ENCODE data around the gene TSPAN8. TPM values are rescaled to one million over a fixed set of nuclear protein-coding genes. Genes with fewer than 3 reads are reported as not detected.

Gene TSPAN8
- total RNA-seq, 2 donors from 2014 or later, result 22.1 to 44.1 TPM

- no peaks in the 10 kb centered on the region for H3K27me3 ChIP-seq
- DNase-seq, result no peak
- 66 to 74% methylated on average over 3 of the region's 3 CpGs for WGBS, 2 donors
Measured at GRCh38 chr12:71135812-71136176, 22.0 kb downstream of the TSPAN8 start.

DNA sequence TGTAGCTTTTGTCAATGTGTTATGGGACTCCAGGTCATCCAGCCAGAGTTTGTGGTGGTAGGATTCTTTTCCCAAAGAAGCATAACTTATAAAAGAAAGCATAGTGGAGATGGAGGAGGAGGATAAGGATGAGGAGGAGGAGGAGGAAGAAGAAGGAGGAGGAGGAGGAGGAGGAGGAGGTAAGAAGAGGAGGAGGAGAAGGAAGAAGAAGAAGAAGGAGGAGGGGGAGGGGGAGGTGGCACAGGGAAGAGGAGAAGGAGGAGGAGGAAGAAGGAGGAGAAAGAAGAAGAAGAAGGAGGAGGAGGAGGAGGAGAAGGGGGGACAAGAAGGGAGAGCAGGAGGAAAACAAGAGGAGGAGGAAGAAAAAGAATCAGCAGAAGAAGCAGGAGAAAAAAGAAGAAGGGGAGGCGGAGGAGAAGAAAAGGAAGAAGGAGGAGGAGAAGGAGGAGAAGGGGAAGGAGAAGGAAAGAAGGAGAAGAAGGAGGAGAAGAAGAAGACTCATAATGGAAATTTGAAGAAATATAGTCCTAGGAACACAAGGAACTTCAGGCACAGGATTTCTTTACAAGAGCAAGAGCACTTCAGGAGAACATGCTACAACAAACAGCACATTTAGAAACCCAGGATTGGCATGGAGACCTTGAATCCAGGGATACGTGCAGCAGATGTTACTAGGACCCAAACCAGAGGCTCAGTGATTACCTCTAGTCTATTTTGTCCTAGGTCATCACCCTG is 22.6 kb downstream of the TSPAN8 start:
- no peaks in the 10 kb centered on the region for H3K27me3 ChIP-seq
- H3K36me3 ChIP-seq (replicated peaks in 1 of 2; ENCODE audit: insufficient read depth in 1 of 2, low read depth in 2 of 2), result no peaks in the 10 kb centered on the region
- intact Hi-C loops (cut with DNase I), result no loop called here
- no peaks in the 10 kb centered on the region for H3K9me3 ChIP-seq
- ATAC-seq (no peak), DNase-seq (no peak)
- 75% methylated on average over 2 of the region's 2 CpGs for WGBS, 2 donors
- H3K27ac ChIP-seq, result no peak overlapping the region
- peaks cover 6% of the 10 kb centered on the region for H3K4me1 ChIP-seq
- no peak for TF ChIP-seq CTCF (IDR thresholded peaks at IDR 0.05)
- no peak for TF ChIP-seq POLR2A (IDR thresholded peaks at IDR 0.05)
- no peak overlapping the region for H3K4me3 ChIP-seq

More at GRCh38 chr12:71135812-71136176, 22.0 kb downstream of the TSPAN8 start:
- Histone ChIP-seq H3K36me3 (replicated peaks in 1 of 2; ENCODE audit: insufficient read depth in 1 of 2, low read depth in 2 of 2) (no peaks in the 10 kb centered on the region), H3K27ac (no peak overlapping the region), H3K4me1 (peaks cover 6% of the 10 kb centered on the region), H3K4me3 (no peak overlapping the region), H3K9me3 (no peaks in the 10 kb centered on the region)
- ATAC-seq, result no peak
- intact Hi-C loops (cut with DNase I), result no loop called here
- TF ChIP-seq POLR2A (IDR thresholded peaks at IDR 0.05) (no peak), CTCF (IDR thresholded peaks at IDR 0.05) (no peak)

DNA sequence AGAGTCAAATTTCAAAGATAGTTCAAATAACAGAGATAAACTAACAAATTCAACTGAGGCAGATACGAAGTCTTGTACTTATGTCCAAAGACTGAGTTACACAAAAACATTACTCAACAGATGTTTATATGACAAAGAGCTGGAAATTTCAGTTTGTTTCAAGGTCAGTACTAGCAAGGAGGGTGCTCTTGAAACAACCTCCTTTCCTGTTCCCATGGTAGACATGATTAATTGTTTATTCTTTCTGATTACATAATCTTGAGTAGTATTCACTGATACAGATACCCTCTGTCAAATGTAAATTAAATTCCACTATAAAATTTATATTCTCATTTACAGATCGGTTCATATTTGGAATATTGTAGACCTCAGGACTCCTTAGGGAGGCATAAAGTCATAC is 23.4 kb downstream of the TSPAN8 start:
- Histone ChIP-seq H3K36me3 (replicated peaks in 1 of 2; ENCODE audit: insufficient read depth in 1 of 2, low read depth in 2 of 2) (no peaks in the 10 kb centered on the region), H3K4me3 (no peak overlapping the region), H3K9me3 (no peaks in the 10 kb centered on the region), H3K4me1 (peaks cover 6% of the 10 kb centered on the region), H3K27me3 (no peaks in the 10 kb centered on the region), H3K27ac (no peak overlapping the region)
- no peak for TF ChIP-seq POLR2A (IDR thresholded peaks at IDR 0.05)
- ATAC-seq, result no peak
- whole genome bisulfite sequencing, 2 donors, result 6 to 9% methylated on average over 2 of the region's 2 CpGs
- intact Hi-C loops (cut with DNase I), result no loop called here
- no peak for DNase-seq

GRCh38 chr12:71130521-71131069 is 27.2 kb downstream of the TSPAN8 start:
- intact Hi-C loops (cut with DNase I), result no loop called here
- Histone ChIP-seq H3K9me3 (no peaks in the 10 kb centered on the region), H3K27ac (no peak overlapping the region), H3K4me3 (no peak overlapping the region), H3K36me3 (replicated peaks in 1 of 2; ENCODE audit: insufficient read depth in 1 of 2, low read depth in 2 of 2) (no peaks in the 10 kb centered on the region), H3K4me1 (peaks cover 6% of the 10 kb centered on the region), H3K27me3 (no peaks in the 10 kb centered on the region)
- no peak for ATAC-seq
- no peak for DNase-seq
- 3 to 14% methylated on average over 1 of the region's 1 CpG for WGBS, 2 donors
- TF ChIP-seq POLR2A (IDR thresholded peaks at IDR 0.05) (no peak), CTCF (IDR thresholded peaks at IDR 0.05) (no peak)

DNA sequence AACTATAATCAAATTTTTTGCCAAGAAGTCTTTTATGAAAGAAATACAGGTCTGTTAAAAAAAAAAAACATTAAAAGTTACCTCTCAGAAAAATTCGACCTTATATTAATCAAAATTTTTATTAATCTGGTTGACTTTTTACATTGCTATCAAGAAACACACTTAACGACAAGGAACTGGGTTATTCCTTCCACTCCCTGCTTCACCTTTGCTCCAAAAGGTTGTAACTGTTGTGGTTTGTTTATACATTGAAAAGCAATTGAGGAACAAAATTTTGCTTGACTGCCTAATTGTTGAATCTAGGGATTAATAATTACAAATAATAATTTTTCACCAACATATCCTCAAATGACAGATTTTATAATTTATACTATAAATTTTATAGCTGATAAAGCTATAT is 28.4 kb downstream of the TSPAN8 start:
- H3K9me3 ChIP-seq, result no peaks in the 10 kb centered on the region
- 54 to 68% methylated on average over 2 of the region's 2 CpGs for WGBS, 2 donors
- no peaks in the 10 kb centered on the region for H3K36me3 ChIP-seq (replicated peaks in 1 of 2; ENCODE audit: insufficient read depth in 1 of 2, low read depth in 2 of 2)
- H3K4me3 ChIP-seq, result no peak overlapping the region
- peaks cover 4% of the 10 kb centered on the region for H3K4me1 ChIP-seq
- TF ChIP-seq POLR2A (IDR thresholded peaks at IDR 0.05), result no peak
- TF ChIP-seq CTCF (IDR thresholded peaks at IDR 0.05), result no peak
- DNase-seq, result no peak
- no peaks in the 10 kb centered on the region for H3K27me3 ChIP-seq
- H3K27ac ChIP-seq, result no peak overlapping the region
- intact Hi-C loops (cut with DNase I), result no loop called here
- no peak for ATAC-seq

Measured in body of pancreas (tissue), 4 donors.